Measurements from ENCODE around the gene ZFAND3.
"Not testable (repeated sequence)": the region's sequence is repeated elsewhere in the genome, so short reads cannot be mapped to it uniquely, and the experiment has no call there.

The ZFAND3 gene

DNA sequence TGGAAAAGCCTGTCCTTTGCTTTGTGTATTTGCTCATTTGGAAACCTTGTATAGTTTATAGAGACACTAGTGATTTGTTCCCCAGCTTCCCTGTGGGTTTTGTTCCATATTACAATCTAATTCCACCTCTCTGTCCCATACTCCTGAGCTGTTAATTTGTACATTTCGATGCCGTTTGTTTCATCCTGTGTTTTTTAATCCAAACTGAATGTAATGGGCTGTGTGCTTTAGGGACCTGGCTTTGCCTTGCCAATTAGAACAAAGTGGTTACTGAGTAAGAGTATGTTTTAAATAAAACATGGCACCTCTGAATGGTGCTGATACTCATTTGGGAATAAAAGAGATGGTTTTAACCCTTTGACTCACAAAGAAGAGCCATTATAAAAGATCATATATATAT is 122.3 kb downstream of the ZFAND3 start:
- DNase-seq (ENCODE audit: low spot score in 2 of 2) (no peak), ATAC-seq (ENCODE audit: low read depth) (no peak)
- no peak overlapping the region for H3K4me3 Mint-ChIP-seq
- H3K9me3 Mint-ChIP-seq: no peaks in the 10 kb centered on the region
- peaks cover 30% of the 10 kb centered on the region for H3K4me1 Mint-ChIP-seq
- no peaks in the 10 kb centered on the region for H3K27me3 Mint-ChIP-seq
- no peak overlapping the region for H3K27ac Mint-ChIP-seq
- peaks cover 1% of the 10 kb centered on the region for H3K36me3 Mint-ChIP-seq

DNA sequence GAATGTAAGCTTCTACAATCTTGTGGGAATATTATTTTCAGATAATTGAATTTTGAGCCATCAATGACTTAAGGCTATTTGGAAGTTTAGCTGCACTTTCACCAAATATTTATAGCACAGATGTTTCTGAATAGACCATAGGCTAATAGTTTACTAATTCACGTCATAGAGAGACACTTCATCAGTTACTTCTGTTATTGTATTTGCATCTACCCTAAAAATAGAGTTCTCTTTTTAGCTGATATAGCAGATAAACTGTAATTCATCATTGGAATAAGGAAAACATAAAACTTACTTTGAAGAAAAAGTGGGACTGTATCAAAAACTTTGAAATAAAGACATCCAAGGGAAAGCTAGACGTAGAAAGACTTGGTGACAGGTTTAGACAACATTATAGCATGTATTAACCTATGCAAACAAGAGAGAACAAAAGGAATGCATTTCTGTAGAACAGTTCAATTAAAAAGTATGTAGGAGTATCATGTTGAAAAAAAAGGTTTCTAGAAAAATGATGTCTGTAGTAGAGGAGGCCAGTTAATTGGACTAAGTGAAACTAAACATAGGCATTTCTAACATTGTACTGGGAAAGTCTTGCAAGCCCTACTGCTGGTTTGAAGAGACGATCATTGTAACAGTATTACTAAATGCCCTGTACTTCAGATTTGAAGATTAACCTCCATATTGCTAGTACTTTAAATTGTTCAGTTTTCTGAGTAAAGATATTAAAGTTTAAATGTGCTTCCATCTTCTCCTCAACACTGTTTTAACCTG is 123.3 kb downstream of the ZFAND3 start:
- no peak overlapping the region for H3K27ac Mint-ChIP-seq
- no peak overlapping the region for H3K4me3 Mint-ChIP-seq
- peaks cover 29% of the 10 kb centered on the region for H3K4me1 Mint-ChIP-seq
- ATAC-seq (ENCODE audit: low read depth) (peak; percentile 70), DNase-seq (ENCODE audit: low spot score in 2 of 2) (no peak)
- peaks cover 1% of the 10 kb centered on the region for H3K36me3 Mint-ChIP-seq
- H3K9me3 Mint-ChIP-seq: no peaks in the 10 kb centered on the region
- no peaks in the 10 kb centered on the region for H3K27me3 Mint-ChIP-seq

DNA sequence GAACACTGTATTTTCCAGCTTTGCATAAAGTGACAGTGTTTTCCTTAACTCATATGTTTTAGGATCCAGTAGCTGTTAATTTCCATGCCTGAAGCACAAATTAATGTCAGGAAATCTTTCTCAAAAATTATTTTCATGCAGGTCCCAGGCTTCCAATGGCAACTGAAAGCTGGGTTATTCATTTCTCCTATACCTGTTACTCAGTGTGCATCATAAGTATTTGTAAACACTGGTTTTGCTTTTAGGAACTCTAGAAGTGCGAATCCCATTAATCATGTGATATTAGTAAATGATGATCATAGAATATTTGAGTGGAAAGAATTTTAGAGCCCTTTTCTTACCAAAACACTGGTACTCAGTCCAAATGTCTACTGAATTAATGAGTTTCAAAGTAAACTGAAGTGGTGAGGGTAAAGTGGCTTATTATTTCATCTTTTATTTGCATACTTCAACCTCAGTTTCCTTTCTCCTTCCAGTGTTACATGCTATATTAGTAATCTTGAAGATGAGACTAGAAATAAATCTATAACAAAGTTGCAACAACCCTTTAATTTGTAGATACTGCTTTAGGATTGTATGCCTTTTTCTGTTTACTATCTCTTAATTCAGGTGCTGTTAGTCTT is 124.0 kb downstream of the ZFAND3 start:
- peaks cover 3% of the 10 kb centered on the region for H3K36me3 Mint-ChIP-seq
- DNase-seq (ENCODE audit: low spot score in 2 of 2): no peak
- no peaks in the 10 kb centered on the region for H3K27me3 Mint-ChIP-seq
- H3K9me3 Mint-ChIP-seq: peaks cover 3% of the 10 kb centered on the region
- no peak overlapping the region for H3K4me3 Mint-ChIP-seq
- H3K27ac Mint-ChIP-seq: no peak overlapping the region
- peaks cover 31% of the 10 kb centered on the region for H3K4me1 Mint-ChIP-seq
- ATAC-seq (ENCODE audit: low read depth): no peak

DNA sequence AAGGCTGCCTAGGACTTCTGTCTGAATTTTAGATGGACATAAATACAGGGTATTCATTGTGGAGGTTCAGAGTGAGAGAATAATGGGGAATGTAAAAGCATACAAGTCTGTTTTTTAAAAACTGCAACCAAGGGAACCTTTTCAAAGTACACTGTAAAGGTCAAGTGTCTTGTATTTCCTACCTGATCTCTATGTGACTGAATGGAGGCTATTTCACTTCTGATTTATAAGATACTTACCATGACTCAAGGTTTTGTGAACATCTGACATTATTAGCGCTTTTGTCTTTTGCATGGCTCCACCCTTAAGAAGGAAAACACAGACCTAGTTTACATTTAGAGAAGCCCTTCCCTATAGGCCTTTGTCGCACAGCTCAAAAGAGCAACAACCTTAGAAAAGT is 126.5 kb downstream of the ZFAND3 start:
- Mint-ChIP-seq H3K36me3 (peaks cover 10% of the 10 kb centered on the region), H3K4me3 (no peak overlapping the region), H3K9me3 (peaks cover 4% of the 10 kb centered on the region), H3K27ac (no peak overlapping the region), H3K4me1 (peaks cover 37% of the 10 kb centered on the region), H3K27me3 (no peaks in the 10 kb centered on the region)
- ATAC-seq (ENCODE audit: low read depth): no peak
- no peak for DNase-seq (ENCODE audit: low spot score in 2 of 2)

DNA sequence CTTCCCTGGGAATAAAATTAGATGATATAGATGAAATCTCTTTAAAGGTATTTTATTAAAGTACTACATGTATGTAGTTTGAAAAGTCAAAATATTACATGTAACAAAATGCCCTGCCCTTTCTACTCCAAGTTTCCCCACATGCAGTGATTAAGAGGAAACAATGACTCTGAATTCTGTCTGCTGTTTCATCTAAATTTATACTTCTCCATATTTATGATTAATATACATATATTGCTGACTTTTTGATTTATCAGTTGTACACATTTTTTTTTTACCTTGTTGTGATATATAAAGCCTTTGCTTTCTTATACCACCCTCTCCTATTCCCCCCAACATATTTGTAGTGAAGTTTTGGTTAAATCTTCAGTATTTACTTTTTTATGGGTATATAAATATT is 127.9 kb downstream of the ZFAND3 start:
- Mint-ChIP-seq H3K9me3 (peaks cover 4% of the 10 kb centered on the region), H3K27ac (no peak overlapping the region), H3K4me3 (no peak overlapping the region), H3K27me3 (no peaks in the 10 kb centered on the region), H3K4me1 (peaks cover 45% of the 10 kb centered on the region), H3K36me3 (peaks cover 10% of the 10 kb centered on the region)
- DNase-seq (ENCODE audit: low spot score in 2 of 2): no peak
- ATAC-seq (ENCODE audit: low read depth): no peak

DNA sequence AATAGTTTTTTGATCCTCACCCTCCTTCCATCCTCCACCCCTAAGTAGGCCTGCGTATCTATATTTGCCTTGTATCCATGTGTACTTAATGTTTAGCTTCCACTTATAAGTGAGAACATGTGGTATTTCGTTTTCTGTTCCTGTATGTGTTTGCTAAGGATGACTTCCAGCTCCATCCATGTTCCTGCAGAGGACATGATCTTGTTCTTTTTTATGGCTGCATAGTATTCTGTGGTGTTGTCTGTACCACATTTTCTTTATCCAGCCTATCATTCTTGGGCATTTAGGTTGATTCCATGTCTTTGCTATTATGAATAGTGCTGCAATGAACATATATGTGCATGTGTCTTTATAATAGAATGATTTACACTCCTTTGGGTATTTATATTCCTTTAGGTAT is 129.1 kb downstream of the ZFAND3 start:
- ATAC-seq (ENCODE audit: low read depth); DNase-seq (ENCODE audit: low spot score in 2 of 2); H3K27me3 Mint-ChIP-seq; H3K27ac Mint-ChIP-seq; H3K4me3 Mint-ChIP-seq; H3K9me3 Mint-ChIP-seq: not testable (repeated sequence)
- H3K4me1 Mint-ChIP-seq: peaks cover 42% of the 10 kb centered on the region
- peaks cover 10% of the 10 kb centered on the region for H3K36me3 Mint-ChIP-seq

DNA sequence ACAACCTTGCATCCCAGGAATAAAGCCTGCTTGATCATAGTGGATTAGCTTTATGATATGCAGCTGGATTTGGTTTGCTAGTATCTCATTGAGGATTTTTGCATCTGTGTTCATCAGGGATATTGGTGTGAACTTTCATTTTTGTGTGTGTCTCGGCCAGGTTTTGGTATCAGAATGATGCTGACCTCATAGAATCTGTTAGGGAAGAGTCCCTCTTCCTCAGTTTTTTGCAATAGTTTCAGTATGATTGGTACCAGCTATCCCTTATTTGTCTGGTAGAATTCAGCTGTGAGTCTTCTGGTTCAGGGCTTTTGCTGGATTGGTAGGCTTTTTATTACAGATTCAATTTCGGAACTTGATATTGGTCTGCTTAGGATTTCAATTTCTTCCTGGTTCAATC is 132.5 kb downstream of the ZFAND3 start:
- Mint-ChIP-seq H3K27ac (no peak overlapping the region), H3K36me3 (peaks cover 10% of the 10 kb centered on the region), H3K4me3 (no peak overlapping the region), H3K9me3 (peaks cover 4% of the 10 kb centered on the region), H3K27me3 (no peaks in the 10 kb centered on the region), H3K4me1 (peaks cover 25% of the 10 kb centered on the region)
- ATAC-seq (ENCODE audit: low read depth) (no peak), DNase-seq (ENCODE audit: low spot score in 2 of 2) (no peak)

DNA sequence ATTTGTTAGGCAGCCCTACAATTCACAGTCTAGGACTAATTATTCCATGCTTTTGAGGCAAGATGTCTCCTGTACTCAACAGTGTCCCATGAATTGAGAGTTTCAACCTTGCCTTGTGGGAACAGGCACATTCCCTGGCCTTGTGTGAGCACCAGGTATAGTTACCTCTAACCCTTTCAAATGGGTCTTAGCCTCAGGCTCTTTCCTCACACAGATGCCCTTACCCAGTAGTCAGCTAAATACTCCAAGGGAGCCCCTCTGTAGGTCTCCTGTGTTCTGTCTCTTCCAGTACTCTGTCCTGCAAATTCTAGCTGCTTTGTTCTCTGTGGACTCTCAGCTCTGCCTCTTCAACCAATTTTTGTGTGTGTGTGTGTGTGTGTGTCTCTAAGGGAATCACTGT is 135.3 kb downstream of the ZFAND3 start:
- Mint-ChIP-seq H3K9me3 (no peaks in the 10 kb centered on the region), H3K27me3 (no peaks in the 10 kb centered on the region), H3K36me3 (peaks cover 3% of the 10 kb centered on the region), H3K27ac (no peak overlapping the region), H3K4me3 (no peak overlapping the region), H3K4me1 (peaks cover 27% of the 10 kb centered on the region)
- ATAC-seq (ENCODE audit: low read depth) (no peak), DNase-seq (ENCODE audit: low spot score in 2 of 2) (no peak)

DNA sequence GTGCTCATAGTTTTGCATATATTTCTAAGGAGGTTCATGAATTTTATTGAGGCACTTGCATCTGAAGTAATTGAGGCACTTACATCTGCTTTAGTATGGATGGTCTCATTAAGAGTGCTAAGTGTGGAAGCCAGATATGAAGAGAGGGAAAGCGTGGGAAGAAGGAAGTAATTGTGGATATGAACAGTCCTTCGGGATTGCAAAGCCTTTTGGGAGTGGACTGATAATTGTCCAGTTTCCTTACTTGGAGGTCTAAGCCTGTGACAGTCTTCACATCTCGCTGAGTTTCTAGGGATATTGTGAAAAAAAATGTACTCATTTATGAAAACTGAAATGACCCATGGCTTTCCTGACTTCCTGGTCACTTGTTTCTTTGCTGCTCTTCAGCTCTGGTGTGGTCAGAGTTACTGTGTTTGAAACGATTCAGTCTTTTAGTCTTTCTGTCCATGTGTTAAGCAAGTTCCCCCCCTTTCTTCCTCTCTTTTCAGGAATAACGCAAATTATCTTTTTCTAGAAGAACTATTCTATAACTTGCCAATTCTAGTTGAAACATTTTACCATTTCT is 137.3 kb downstream of the ZFAND3 start:
- peaks cover 2% of the 10 kb centered on the region for H3K9me3 Mint-ChIP-seq
- peaks cover 5% of the 10 kb centered on the region for H3K36me3 Mint-ChIP-seq
- no peak for ATAC-seq (ENCODE audit: low read depth)
- no peaks in the 10 kb centered on the region for H3K27me3 Mint-ChIP-seq
- H3K4me3 Mint-ChIP-seq: no peak overlapping the region
- no peak for DNase-seq (ENCODE audit: low spot score in 2 of 2)
- H3K27ac Mint-ChIP-seq: no peak overlapping the region
- H3K4me1 Mint-ChIP-seq: peaks cover 18% of the 10 kb centered on the region

DNA sequence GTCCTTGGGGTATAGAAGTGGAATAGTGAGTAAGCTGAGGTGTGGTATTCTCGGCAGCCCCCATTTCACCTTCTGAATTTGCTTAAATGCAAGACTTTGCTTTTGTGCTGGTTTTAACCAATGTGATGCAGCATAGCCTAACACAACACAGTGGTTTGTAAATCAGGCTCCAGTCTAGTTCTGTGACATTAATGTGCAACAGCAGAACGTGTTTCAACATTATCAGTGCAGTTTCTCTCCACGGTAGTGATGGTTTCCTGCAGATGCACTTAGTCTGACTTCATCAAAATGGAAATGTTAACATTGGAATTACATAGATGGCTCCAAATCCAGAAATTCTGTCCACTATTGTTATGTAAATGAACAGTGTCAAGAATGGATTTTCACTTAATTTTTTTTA is 139.5 kb downstream of the ZFAND3 start:
- Mint-ChIP-seq H3K36me3 (peaks cover 15% of the 10 kb centered on the region), H3K4me1 (peaks cover 20% of the 10 kb centered on the region), H3K27ac (no peak overlapping the region), H3K4me3 (no peak overlapping the region), H3K9me3 (peaks cover 4% of the 10 kb centered on the region), H3K27me3 (no peaks in the 10 kb centered on the region)
- ATAC-seq (ENCODE audit: low read depth) (no peak), DNase-seq (ENCODE audit: low spot score in 2 of 2) (no peak)

DNA sequence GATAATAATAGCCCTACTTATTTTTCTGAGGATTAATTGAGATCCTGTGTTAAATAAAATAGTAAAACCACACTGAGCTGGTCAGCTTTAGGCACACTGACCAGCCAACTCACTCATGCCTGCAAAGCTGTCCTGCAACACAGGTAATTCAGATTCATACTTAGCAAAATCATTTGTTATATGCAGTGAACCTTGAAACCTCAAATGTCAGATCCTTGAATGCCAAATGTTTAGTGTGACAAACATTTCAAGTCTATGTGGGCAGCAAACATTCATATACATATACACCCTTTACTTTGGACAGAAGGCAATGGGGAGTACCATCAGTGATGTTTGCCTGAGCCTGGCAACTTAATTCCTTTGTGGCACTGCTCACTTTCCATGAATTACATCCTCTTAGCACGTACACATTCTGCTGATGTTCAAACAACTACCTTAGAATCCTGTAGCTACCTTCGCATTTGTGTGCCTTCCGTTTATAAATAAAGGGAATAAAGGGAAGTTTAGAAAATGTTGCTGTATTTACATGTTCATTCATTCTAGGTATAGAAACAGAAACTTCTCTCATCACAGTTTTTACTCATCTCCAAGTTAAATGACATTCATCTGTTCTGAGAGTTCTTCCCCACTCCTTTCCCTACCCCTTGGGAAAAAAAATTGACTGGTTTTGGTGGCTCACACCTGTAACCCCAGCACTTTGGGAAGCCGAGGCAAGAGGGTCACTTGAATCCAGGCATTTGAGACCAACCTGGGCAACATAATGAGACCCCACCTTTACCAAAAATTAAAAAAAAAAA is 140.8 kb downstream of the ZFAND3 start:
- no peak overlapping the region for H3K27ac Mint-ChIP-seq
- peaks cover 31% of the 10 kb centered on the region for H3K4me1 Mint-ChIP-seq
- no peak for ATAC-seq (ENCODE audit: low read depth)

DNA sequence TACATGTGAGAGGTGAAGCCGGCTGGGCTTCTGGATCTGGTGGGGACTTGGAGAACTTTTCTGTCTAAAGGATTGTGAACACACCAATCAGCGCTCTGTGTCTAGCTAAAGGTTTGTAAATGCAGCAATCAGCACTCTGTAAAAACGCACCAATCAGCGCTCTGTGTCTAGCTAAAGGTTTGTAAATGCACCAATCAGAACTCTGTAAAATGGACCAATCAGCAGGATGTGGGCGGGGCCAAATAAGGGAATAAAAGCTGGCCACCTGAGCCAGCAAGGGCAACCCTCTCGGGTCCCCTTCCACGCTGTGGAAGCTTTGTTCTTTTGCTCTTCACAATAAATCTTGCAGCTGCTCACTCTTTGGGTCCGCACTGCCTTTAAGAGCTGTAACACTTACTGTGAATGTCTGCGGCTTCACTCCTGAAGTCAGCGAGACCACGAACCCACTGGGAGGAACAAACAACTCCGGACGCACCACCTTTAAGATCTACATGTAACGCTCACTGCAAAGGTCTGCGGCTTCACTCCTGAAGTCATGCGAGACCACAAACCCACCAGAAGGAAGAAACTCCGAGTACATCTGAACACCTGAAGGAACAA is 143.1 kb downstream of the ZFAND3 start:
- not testable (repeated sequence) for H3K4me3 Mint-ChIP-seq; H3K27ac Mint-ChIP-seq; DNase-seq (ENCODE audit: low spot score in 2 of 2); H3K9me3 Mint-ChIP-seq; H3K27me3 Mint-ChIP-seq; ATAC-seq (ENCODE audit: low read depth)
- Mint-ChIP-seq H3K4me1 (peaks cover 39% of the 10 kb centered on the region), H3K36me3 (peaks cover 23% of the 10 kb centered on the region)

More for the DNA sequence above, 140.8 kb downstream of the ZFAND3 start:
- no peak for DNase-seq (ENCODE audit: low spot score in 2 of 2)
- Mint-ChIP-seq H3K36me3 (peaks cover 15% of the 10 kb centered on the region), H3K9me3 (peaks cover 4% of the 10 kb centered on the region), H3K4me3 (no peak overlapping the region), H3K27me3 (no peaks in the 10 kb centered on the region)

DNA sequence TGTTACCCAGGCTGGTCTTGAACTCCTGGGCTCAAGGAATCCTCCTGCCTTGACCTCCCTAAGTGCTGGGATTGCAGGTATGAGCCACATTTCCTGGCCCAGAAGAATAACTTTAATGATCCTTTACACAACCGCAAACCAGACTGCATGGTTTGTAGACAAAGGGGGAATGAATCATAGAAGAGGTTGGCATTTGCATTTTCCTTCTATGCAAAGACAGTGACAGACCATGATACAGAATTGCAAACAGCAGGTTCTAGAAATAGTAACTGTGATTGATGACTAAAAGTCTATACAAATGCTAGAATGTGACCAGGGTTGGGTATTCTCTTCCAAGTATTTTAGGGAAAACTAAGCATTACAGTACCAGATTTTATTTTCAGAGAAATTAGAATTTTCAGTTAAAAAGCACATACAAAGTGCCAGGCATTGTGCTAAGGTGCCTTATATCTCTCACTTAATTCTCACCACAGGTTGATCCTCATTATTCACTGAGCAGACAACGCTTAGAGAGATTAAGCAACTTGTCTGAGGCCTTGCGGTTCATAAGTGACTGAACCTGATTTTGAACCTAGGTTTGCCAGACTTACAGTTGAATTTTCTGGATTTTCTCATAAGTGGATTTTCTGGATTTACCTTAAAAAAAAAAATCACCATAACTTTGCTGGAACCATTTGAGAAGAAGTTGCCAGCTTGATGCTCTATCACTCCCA is 146.6 kb downstream of the ZFAND3 start:
- H3K27me3 Mint-ChIP-seq: no peaks in the 10 kb centered on the region
- no peak for ATAC-seq (ENCODE audit: low read depth)
- H3K4me1 Mint-ChIP-seq: peaks cover 41% of the 10 kb centered on the region
- no peak overlapping the region for H3K4me3 Mint-ChIP-seq
- DNase-seq (ENCODE audit: low spot score in 2 of 2): no peak
- H3K9me3 Mint-ChIP-seq: peaks cover 4% of the 10 kb centered on the region
- no peak overlapping the region for H3K27ac Mint-ChIP-seq
- H3K36me3 Mint-ChIP-seq: peaks cover 26% of the 10 kb centered on the region

Measured in memory B cell (primary cell).